COLO668 (cell line): ENCODE results near the gene CWC27.

ENCODE experiments used
- DNase-seq: peaks from one replicate; lab custom pipeline; 2025; ENCODE audit not compliant: unreplicated experiment; lab: John Stamatoyannopoulos, UW

The CWC27 gene

DNA sequence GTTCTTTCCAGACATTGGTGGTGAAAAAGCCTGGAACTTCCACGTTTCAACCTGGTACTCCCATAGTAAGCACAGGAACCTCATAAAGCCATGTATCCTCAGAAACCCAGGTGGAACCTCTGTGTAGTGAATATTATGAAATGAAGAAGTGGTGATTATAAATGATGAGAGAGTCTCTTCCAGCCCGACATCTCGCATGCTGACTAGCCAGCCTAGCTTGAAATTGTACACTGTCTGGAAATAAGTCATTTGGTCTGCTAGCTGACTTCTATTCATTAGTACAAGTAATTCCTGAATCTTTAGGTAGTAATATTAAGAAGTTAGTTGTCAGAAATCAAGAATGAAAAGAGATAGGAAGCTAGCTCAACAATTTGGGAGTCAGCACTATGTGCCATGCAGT is 203.3 kb downstream of the CWC27 start:
- no peak for DNase-seq

DNA sequence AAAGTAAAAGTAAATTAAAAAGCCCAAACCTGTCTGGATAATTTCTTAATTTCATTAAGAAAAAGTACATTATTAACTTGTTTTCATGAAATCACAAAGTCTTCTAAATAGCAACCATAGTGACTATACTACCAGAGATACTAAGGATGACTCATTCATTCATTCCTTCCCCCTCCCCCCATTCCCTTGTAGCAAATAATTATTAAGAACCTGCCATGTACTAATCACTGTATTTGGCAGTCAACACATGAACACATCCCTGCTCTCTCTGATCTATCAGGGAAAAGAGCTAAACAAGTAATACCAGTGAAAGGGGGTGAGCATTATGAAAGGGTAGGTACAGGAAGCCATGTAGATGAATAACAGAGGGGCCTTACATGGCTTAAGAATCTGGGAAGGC is 203.9 kb downstream of the CWC27 start:
- DNase-seq: no peak

GRCh38 chr5:64973215-64973614 is 204.5 kb downstream of the CWC27 start:
- no peak for DNase-seq

DNA sequence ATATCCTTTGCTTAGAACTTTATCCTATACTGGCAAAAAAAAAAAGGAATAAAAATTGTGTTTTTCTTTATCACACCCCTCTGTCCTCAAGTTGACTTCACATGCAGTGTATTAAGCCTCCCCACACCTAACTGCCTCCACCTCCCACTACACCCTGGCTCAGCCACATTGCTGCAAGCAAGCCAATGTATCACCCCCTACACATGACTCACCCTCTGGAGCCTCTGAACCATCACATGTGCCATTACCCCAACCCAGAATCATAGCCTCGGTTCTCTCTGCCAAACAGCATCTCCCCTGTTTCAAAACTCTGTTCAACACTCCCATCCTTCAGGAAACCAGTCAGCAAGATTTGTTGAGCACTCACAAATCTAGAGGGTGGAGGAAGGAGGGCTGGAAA is 209.0 kb downstream of the CWC27 start:
- DNase-seq: no peak

DNA sequence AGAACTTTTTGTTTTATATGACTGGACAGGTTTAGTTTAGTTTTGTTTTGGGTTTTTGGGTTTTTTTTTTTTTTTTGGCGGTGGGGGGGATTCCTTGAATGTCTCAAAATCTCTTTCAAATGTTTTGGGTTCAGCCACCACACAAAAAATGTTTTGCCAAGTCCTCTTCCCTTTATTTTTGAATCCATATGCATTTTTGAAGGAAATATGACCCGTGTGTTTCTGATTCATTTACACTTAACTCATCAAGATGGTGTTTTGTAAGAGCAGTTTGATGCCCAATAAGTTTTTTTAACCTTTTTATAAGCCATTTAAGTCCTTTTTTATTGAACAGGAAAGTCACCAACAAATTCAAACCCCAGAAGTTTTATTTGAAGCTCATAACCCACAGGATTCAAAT is 209.8 kb downstream of the CWC27 start:
- DNase-seq: no peak

GRCh38 chr5:64979531-64979930 is 210.8 kb downstream of the CWC27 start:
- DNase-seq: no peak

GRCh38 chr5:64980176-64980575 is 211.4 kb downstream of the CWC27 start:
- DNase-seq: no peak

DNA sequence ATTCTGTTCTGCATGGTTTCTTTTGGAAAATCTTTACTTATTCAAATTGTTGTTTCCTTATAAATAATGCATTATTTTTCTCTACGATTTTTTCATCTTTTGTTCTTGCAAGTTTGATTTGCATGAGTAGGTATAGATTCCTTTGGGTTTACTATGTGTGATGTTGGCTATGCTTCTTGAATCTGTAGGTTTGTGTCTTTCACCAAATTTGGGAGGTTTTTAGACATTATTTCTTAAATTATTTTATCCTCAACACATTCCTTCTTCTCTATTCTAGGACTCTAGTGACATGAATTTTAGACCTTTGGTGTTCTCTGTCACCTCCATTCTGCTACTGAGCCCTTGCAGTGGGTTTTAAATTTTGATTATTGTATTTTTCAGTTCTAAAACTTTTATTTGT is 219.0 kb downstream of the CWC27 start:
- no peak for DNase-seq

DNA sequence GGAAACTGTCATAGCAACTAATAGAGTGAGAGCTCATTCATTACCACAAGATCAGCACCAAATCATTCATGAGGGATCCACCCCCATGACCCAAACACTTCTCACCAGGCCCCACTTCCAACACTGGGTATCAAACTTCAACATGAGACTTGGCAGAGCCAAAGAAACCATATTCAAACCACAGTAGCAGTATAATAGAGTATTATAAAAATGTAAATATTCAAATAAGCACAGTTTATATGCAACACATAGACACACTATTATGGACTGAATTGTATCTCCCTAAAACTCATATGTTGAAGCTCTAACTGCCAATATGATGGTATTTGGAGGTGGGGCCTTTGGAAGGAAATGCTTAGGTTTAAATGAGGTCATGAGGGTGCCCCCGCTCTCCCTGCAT is 240.5 kb downstream of the CWC27 start:
- no peak for DNase-seq

DNA sequence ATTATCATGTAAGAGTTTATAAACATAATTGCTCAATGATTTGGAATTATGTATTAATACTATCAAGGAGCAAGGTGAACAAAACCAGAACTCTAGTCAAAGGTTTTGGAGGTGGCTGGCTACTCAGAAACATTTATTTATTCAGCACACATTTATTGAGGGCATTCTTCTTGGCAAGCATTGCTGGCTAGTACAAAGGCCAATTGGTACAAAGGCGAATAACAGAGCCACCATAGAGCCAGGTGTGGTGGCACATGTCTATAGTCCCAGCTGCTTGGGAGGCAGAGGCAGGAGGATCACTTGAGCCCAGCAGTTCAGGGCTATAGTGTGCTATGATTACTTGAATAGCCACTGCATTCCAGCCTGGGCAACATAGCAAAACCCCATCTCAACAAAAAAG is 242.1 kb downstream of the CWC27 start:
- DNase-seq: no peak

DNA sequence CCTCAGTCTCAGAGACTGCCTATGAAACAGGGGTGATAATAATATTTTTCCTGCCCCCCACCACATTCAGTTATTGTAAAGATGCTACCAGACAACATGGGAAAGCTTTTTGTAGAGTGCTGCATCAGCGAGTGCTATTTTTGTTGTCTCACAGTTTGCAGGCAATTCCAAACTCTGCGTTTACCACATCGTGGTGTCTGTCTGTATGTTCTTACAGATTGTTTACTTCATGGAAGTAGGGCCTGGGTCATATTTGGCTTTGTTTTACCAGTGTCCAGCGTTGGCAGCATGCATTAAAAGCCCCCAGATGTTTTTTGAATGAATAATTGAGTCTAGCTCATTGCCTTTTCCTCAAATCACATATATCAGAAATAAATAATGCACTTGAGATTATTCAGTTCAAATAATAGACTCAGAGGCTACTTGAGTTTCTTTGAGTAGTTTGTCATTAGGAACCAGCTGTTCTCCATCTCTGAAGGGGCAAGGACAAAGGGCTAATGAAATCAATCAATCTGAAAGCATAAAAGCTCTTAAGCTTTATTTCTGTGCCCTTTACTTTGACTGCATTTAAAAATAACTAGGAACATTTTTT is 243.7 kb downstream of the CWC27 start:
- DNase-seq: no peak

- DNase-seq: no peak
Observed at GRCh38 chr5:65013166-65013565, 244.4 kb downstream of the CWC27 start.

- no peak for DNase-seq
Observed at GRCh38 chr5:65014769-65015168, 246.0 kb downstream of the CWC27 start.

DNA sequence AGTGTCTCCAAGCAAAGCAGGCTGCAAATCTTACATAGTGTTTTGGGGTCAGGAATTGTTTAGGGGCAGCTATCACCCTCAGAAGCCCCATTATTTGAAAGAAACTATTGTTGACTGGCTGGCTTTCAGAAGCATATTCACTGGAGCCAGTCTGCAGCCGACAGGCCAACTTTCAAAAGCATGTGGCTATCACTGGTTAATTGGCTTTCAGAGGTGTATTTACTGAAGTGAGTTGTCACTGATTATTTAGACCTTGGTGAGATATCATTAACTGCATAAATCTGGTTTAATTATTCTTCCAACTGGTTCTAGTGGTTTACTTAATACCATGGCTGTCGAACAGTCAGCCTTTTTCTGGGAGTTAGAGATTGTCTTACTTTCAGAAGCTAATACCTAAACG is 247.0 kb downstream of the CWC27 start:
- no peak for DNase-seq

DNA sequence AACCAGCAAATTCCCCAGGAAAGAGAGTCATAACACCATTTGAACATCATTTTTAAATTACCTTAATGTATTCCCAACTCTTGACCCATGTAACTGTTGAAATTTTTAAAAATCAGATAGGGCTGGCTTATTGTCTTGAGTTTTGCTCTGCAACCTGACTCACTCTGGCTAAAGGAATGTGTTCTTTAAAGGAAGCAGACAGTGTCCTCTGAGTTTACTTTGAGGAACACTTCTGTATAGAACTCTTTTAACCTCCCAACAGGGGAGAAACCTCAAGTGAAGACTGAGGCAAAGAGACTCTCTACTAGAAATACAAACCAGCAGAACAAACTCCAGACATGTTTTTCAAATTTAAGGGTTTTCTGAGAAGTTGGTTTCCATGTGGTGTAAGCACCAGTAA is 248.9 kb downstream of the CWC27 start:
- DNase-seq: no peak

GRCh38 chr5:65018763-65019162 is 250.0 kb downstream of the CWC27 start:
- no peak for DNase-seq

DNA sequence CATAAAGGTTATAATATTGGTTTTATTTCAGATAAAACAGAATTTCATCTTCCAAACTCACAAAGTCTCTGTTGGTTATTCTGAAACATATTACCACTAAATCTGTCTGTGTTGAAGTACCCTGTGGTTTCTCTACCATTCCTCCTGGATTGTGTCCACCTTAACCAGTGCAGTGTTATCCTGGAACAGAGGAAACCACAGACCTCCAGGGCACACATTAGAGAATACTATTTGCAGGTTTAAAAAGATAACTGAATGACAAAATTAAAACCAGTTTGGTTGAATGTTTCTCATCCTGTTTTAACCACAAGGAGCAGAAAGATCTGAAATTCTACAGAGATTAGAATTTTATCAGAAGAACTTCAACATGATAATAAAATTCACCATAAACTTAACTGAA is 251.8 kb downstream of the CWC27 start:
- no peak for DNase-seq

GRCh38 chr5:65021527-65022226 is 252.9 kb downstream of the CWC27 start:
- no peak for DNase-seq

DNA sequence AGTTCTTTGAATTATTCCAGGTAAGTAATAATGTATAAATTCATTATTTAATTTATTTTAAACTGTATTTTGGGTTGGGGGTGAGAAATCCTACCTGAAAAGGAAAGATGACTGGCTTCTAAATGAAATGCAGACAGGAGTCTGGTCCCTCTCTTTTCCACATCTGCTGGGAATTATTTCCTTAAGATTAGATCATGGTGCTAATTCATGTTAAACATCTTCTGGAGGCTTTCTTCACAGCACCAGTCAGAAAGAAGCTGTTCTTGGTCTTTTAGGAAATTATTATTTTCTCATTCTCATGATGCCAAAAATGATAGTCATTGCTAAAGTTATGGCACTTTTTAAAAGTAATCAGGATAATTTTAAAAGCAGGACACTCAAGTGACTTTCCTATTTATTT is 254.2 kb downstream of the CWC27 start:
- no peak for DNase-seq

GRCh38 chr5:65024681-65025080 is 256.0 kb downstream of the CWC27 start:
- DNase-seq: no peak

GRCh38 chr5:65026816-65027548 is 258.3 kb downstream of the CWC27 start:
- DNase-seq: no peak

- DNase-seq: no peak
Observed at GRCh38 chr5:65029178-65029577, 260.4 kb downstream of the CWC27 start.
